ENCODE data around the gene PPP1CB. TPM values are rescaled to one million over a fixed set of nuclear protein-coding genes. Genes with fewer than 3 reads are reported as not detected.
A peak's percentile ranks its signal among the peaks of the same experiment; 100 is the strongest.

Gene PPP1CB
- total RNA-seq, 1 donor from 2014 or later: 203 TPM

- DNase-seq (ENCODE audit: low read depth): peak; percentile 19
- Histone ChIP-seq H3K36me3 (ENCODE audit: control insufficient read depth, insufficient read depth, low read length) (no peaks in the 10 kb centered on the region), H3K4me3 (ENCODE audit: low read depth, low read length) (peak within 1 kb of the TSS; percentile 42), H3K27me3 (ENCODE audit: control insufficient read depth, insufficient read depth, low read length) (no peaks in the 10 kb centered on the region)
- TF ChIP-seq CTCF (IDR thresholded peaks at IDR 0.05; ENCODE audit: insufficient read depth, low read length, poor library complexity, severe bottlenecking): no peak
Observed at GRCh38 chr2:28810384-28811285, 59.0 kb downstream of the PPP1CB start, which contains the start of gene SPDYA. Gene SPDYA, plus strand, starts transcription at chr2:28810834. Its CDS starts 5,181 bp downstream, at chr2:28816015.

- no peak for DNase-seq (ENCODE audit: low read depth)
- no peak for TF ChIP-seq CTCF (IDR thresholded peaks at IDR 0.05; ENCODE audit: insufficient read depth, low read length, poor library complexity, severe bottlenecking)
- H3K4me3 ChIP-seq (ENCODE audit: low read depth, low read length): no peak overlapping the region
- H3K36me3 ChIP-seq (ENCODE audit: control insufficient read depth, insufficient read depth, low read length): no peaks in the 10 kb centered on the region
- no peaks in the 10 kb centered on the region for H3K27me3 ChIP-seq (ENCODE audit: control insufficient read depth, insufficient read depth, low read length)
Observed at GRCh38 chr2:28818053-28818452, 66.4 kb downstream of the PPP1CB start.

- Histone ChIP-seq H3K4me3 (ENCODE audit: low read depth, low read length) (no peak overlapping the region), H3K27me3 (ENCODE audit: control insufficient read depth, insufficient read depth, low read length) (no peaks in the 10 kb centered on the region), H3K36me3 (ENCODE audit: control insufficient read depth, insufficient read depth, low read length) (no peaks in the 10 kb centered on the region)
- peak; percentile 38 for DNase-seq (ENCODE audit: low read depth)
- peak; percentile 69 for TF ChIP-seq CTCF (IDR thresholded peaks at IDR 0.05; ENCODE audit: insufficient read depth, low read length, poor library complexity, severe bottlenecking)
Observed at GRCh38 chr2:28821295-28821958, 69.8 kb downstream of the PPP1CB start.

GRCh38 chr2:28822036-28822435 lies 70.4 kb downstream of the PPP1CB start:
- H3K36me3 ChIP-seq (ENCODE audit: control insufficient read depth, insufficient read depth, low read length): no peaks in the 10 kb centered on the region
- no peak for DNase-seq (ENCODE audit: low read depth)
- TF ChIP-seq CTCF (IDR thresholded peaks at IDR 0.05; ENCODE audit: insufficient read depth, low read length, poor library complexity, severe bottlenecking): no peak
- H3K4me3 ChIP-seq (ENCODE audit: low read depth, low read length): no peak overlapping the region
- H3K27me3 ChIP-seq (ENCODE audit: control insufficient read depth, insufficient read depth, low read length): no peaks in the 10 kb centered on the region

- Histone ChIP-seq H3K27me3 (ENCODE audit: control insufficient read depth, insufficient read depth, low read length) (no peaks in the 10 kb centered on the region), H3K4me3 (ENCODE audit: low read depth, low read length) (no peak overlapping the region), H3K36me3 (ENCODE audit: control insufficient read depth, insufficient read depth, low read length) (no peaks in the 10 kb centered on the region)
- no peak for DNase-seq (ENCODE audit: low read depth)
- no peak for TF ChIP-seq CTCF (IDR thresholded peaks at IDR 0.05; ENCODE audit: insufficient read depth, low read length, poor library complexity, severe bottlenecking)
Observed at GRCh38 chr2:28824207-28824606, 72.6 kb downstream of the PPP1CB start.

All from kidney epithelial cell (primary cell).